Activated CD8-positive, alpha-beta T cell treated with anti-CD3 and anti-CD28 coated beads, Interleukin-2, amount 10 ng/mL, durations not matched to agents 7 days and 5 days (primary cell): ENCODE results near the gene OR2T34. TPM values are rescaled to one million over a fixed set of nuclear protein-coding genes. Genes with fewer than 3 reads are reported as not detected.
A peak's percentile ranks its signal among the peaks of the same experiment; 100 is the strongest.
"Not testable (repeated sequence)": the region's sequence is repeated elsewhere in the genome, so short reads cannot be mapped to it uniquely, and the experiment has no call there.

Source experiments
- ATAC-seq: fragments of 150-1000 bp; cut with Tn5 transposase; one replicate; pipeline ENCODE4 v1.10.0; 2021; ENCODE audit warnings: moderate library complexity
- CTCF ChIA-PET: fragments of 350-600 bp; sonication (Branson Sonifier 250); formaldehyde crosslinking; loops from one replicate; lab custom pipeline; 2021; ENCODE audit warnings: antibody characterized with exemption; lab: Charles Lee
- POLR2A ChIA-PET: fragments of 350-600 bp; sonication (Branson Sonifier 250); formaldehyde crosslinking; loops from one replicate; lab custom pipeline; 2021; ENCODE audit warnings: antibody characterized with exemption; lab: Charles Lee
- DNase-seq: peaks from one replicate; pipeline ENCODE4 v3.0.0-alpha.2; 2020
- H3K27ac Mint-ChIP-seq: one replicate; pipeline ENCODE4 v1.8.0; 2021; ENCODE audit warnings: mild to moderate bottlenecking, mixed read lengths
- H3K27me3 Mint-ChIP-seq: one replicate; pipeline ENCODE4 v1.8.0; 2021; ENCODE audit warnings: low read depth, mixed read lengths
- H3K36me3 Mint-ChIP-seq: one replicate; pipeline ENCODE4 v1.8.0; 2021; ENCODE audit warnings: low read depth, mixed read lengths
- H3K4me1 Mint-ChIP-seq: one replicate; pipeline ENCODE4 v1.8.0; 2021; ENCODE audit warnings: low read depth, mixed read lengths
- H3K4me3 Mint-ChIP-seq: one replicate; pipeline ENCODE4 v1.8.0; 2021; ENCODE audit warnings: mild to moderate bottlenecking, mixed read lengths
- H3K9me3 Mint-ChIP-seq: one replicate; pipeline ENCODE4 v1.8.0; 2022; ENCODE audit warnings: mixed read lengths; ENCODE audit not compliant: insufficient read depth
- total RNA-seq, 2 experiments: library from RNA; stranded (reverse); gene quantifications; one replicate each; pipeline ENCODE4 v1.2.3, GENCODE V29; 2021

OR2T34 gene
- not detected for total RNA-seq

GRCh38 chr1:248574657-248575056 is at the start of gene OR2T34:
OR2T34 (minus strand) TSS chr1:248574757; CDS start chr1:248574757, 0 bp downstream.
- POLR2A ChIA-PET, H3K27me3 Mint-ChIP-seq, CTCF ChIA-PET, H3K4me3 Mint-ChIP-seq, H3K36me3 Mint-ChIP-seq, H3K4me1 Mint-ChIP-seq, DNase-seq, H3K27ac Mint-ChIP-seq, ATAC-seq, H3K9me3 Mint-ChIP-seq: not testable (repeated sequence)

- ATAC-seq = no peak
- DNase-seq = no peak
- ChIA-PET POLR2A (no interaction called here), CTCF (interaction anchor here (0.9 to 4.8 kb wide), 7 partner anchors 9 to 379 kb away, joined by 3 to 34 read pairs (median 4); no protein-coding TSS in a partner anchor)
- Mint-ChIP-seq H3K36me3 (no peaks in the 10 kb centered on the region), H3K4me3 (no peak overlapping the region), H3K4me1 (no peaks in the 10 kb centered on the region), H3K27ac (no peak overlapping the region), H3K27me3 (peaks cover 3% of the 10 kb centered on the region), H3K9me3 (no peaks in the 10 kb centered on the region)
Measured at GRCh38 chr1:248622570-248623001, 48.0 kb upstream of the OR2T34 start.

GRCh38 chr1:248621770-248622169 is 47.2 kb upstream of the OR2T34 start:
- no peak overlapping the region for H3K27ac Mint-ChIP-seq
- H3K4me3 Mint-ChIP-seq = no peak overlapping the region
- no peaks in the 10 kb centered on the region for H3K4me1 Mint-ChIP-seq
- no peak for ATAC-seq
- POLR2A ChIA-PET = interaction anchor here (0.6 kb wide), 1 partner anchor 56 kb away, joined by 4 read pairs; no protein-coding TSS in a partner anchor
- H3K36me3 Mint-ChIP-seq = no peaks in the 10 kb centered on the region
- CTCF ChIA-PET = interaction anchor here (1.0 to 4.8 kb wide), 4 partner anchors 8 to 184 kb away, joined by 5 to 34 read pairs (median 7); no protein-coding TSS in a partner anchor
- peaks cover 3% of the 10 kb centered on the region for H3K27me3 Mint-ChIP-seq
- H3K9me3 Mint-ChIP-seq = no peaks in the 10 kb centered on the region
- no peak for DNase-seq

- POLR2A ChIA-PET = no interaction called here
- no peak overlapping the region for H3K27ac Mint-ChIP-seq
- DNase-seq (peak; percentile 68), ATAC-seq (no peak)
- no peaks in the 10 kb centered on the region for H3K36me3 Mint-ChIP-seq
- no peak overlapping the region for H3K4me3 Mint-ChIP-seq
- no peaks in the 10 kb centered on the region for H3K4me1 Mint-ChIP-seq
- CTCF ChIA-PET = interaction anchor here (1.2 to 1.9 kb wide), 4 partner anchors 10 to 214 kb away, joined by 3 to 10 read pairs (median 4); no protein-coding TSS in a partner anchor
- H3K27me3 Mint-ChIP-seq = peaks cover 3% of the 10 kb centered on the region
- H3K9me3 Mint-ChIP-seq = no peaks in the 10 kb centered on the region
Measured at GRCh38 chr1:248618878-248619277, 44.3 kb upstream of the OR2T34 start.

- peaks cover 3% of the 10 kb centered on the region for H3K27me3 Mint-ChIP-seq
- H3K9me3 Mint-ChIP-seq = no peaks in the 10 kb centered on the region
- H3K36me3 Mint-ChIP-seq = no peaks in the 10 kb centered on the region
- ChIA-PET CTCF (interaction anchor here (1.0 to 1.5 kb wide), 2 partner anchors 11 to 68 kb away, joined by 3 read pairs; no protein-coding TSS in a partner anchor), POLR2A (no interaction called here)
- H3K4me1 Mint-ChIP-seq = peaks cover 2% of the 10 kb centered on the region
- H3K27ac Mint-ChIP-seq = no peak overlapping the region
- H3K4me3 Mint-ChIP-seq = no peak overlapping the region
- no peak for DNase-seq
- no peak for ATAC-seq
Measured at GRCh38 chr1:248618119-248618518, 43.6 kb upstream of the OR2T34 start.

GRCh38 chr1:248613742-248614141 is 39.2 kb upstream of the OR2T34 start:
- ChIA-PET POLR2A (no interaction called here), CTCF (interaction anchor here (0.6 to 2.3 kb wide), 5 partner anchors 8 to 371 kb away, joined by 3 to 8 read pairs (median 5); no protein-coding TSS in a partner anchor)
- no peaks in the 10 kb centered on the region for H3K27me3 Mint-ChIP-seq
- H3K27ac Mint-ChIP-seq = no peak overlapping the region
- H3K36me3 Mint-ChIP-seq = no peaks in the 10 kb centered on the region
- no peaks in the 10 kb centered on the region for H3K9me3 Mint-ChIP-seq
- peaks cover 8% of the 10 kb centered on the region for H3K4me1 Mint-ChIP-seq
- DNase-seq (no peak), ATAC-seq (no peak)
- no peak overlapping the region for H3K4me3 Mint-ChIP-seq

- CTCF ChIA-PET = interaction anchor here (1.4 to 2.3 kb wide), 2 partner anchors 194 to 207 kb away, joined by 4 to 7 read pairs; no protein-coding TSS in a partner anchor
- peak; percentile 26 for DNase-seq
Measured at GRCh38 chr1:248611883-248612414, 37.4 kb upstream of the OR2T34 start.

GRCh38 chr1:248610301-248610700 is 35.7 kb upstream of the OR2T34 start:
- H3K27me3 Mint-ChIP-seq = no peaks in the 10 kb centered on the region
- DNase-seq (no peak), ATAC-seq (no peak)
- no peaks in the 10 kb centered on the region for H3K36me3 Mint-ChIP-seq
- no peaks in the 10 kb centered on the region for H3K9me3 Mint-ChIP-seq
- H3K4me3 Mint-ChIP-seq = no peak overlapping the region
- CTCF ChIA-PET = interaction anchor here (1.0 kb wide), 1 partner anchor 15 kb away, joined by 4 read pairs; no protein-coding TSS in a partner anchor
- POLR2A ChIA-PET = no interaction called here
- H3K27ac Mint-ChIP-seq = no peak overlapping the region
- H3K4me1 Mint-ChIP-seq = peaks cover 8% of the 10 kb centered on the region

More at GRCh38 chr1:248611883-248612414, 37.4 kb upstream of the OR2T34 start:
- H3K27ac Mint-ChIP-seq = no peak overlapping the region
- no peak overlapping the region for H3K4me3 Mint-ChIP-seq
- no peaks in the 10 kb centered on the region for H3K27me3 Mint-ChIP-seq
- ATAC-seq = peak; percentile 55
- peaks cover 8% of the 10 kb centered on the region for H3K4me1 Mint-ChIP-seq
- H3K36me3 Mint-ChIP-seq = no peaks in the 10 kb centered on the region
- no peaks in the 10 kb centered on the region for H3K9me3 Mint-ChIP-seq
- POLR2A ChIA-PET = no interaction called here

- ChIA-PET POLR2A (no interaction called here), CTCF (no interaction called here)
- Mint-ChIP-seq H3K36me3 (no peaks in the 10 kb centered on the region), H3K27me3 (no peaks in the 10 kb centered on the region), H3K4me3 (no peak overlapping the region), H3K9me3 (no peaks in the 10 kb centered on the region), H3K27ac (no peak overlapping the region), H3K4me1 (peaks cover 11% of the 10 kb centered on the region)
- ATAC-seq (no peak), DNase-seq (no peak)
Measured at GRCh38 chr1:248599396-248599795, 24.8 kb upstream of the OR2T34 start.

- H3K4me1 Mint-ChIP-seq = peaks cover 9% of the 10 kb centered on the region
- CTCF ChIA-PET = no interaction called here
- ATAC-seq (no peak), DNase-seq (no peak)
- no peaks in the 10 kb centered on the region for H3K36me3 Mint-ChIP-seq
- POLR2A ChIA-PET = no interaction called here
- no peak within 1 kb of the TSS for H3K27ac Mint-ChIP-seq
- no peaks in the 10 kb centered on the region for H3K9me3 Mint-ChIP-seq
- no peak within 1 kb of the TSS for H3K4me3 Mint-ChIP-seq
- no peaks in the 10 kb centered on the region for H3K27me3 Mint-ChIP-seq
Measured at GRCh38 chr1:248597589-248597988, 23.0 kb upstream of the OR2T34 start, which contains the start of gene OR2T10. OR2T10 (minus strand) TSS chr1:248597700; CDS start chr1:248593768, 3,932 bp downstream.

GRCh38 chr1:248596615-248597014 is 22.1 kb upstream of the OR2T34 start:
- ATAC-seq (no peak), DNase-seq (no peak)
- ChIA-PET POLR2A (no interaction called here), CTCF (no interaction called here)
- H3K4me1 Mint-ChIP-seq = peaks cover 9% of the 10 kb centered on the region
- no peaks in the 10 kb centered on the region for H3K36me3 Mint-ChIP-seq
- no peak overlapping the region for H3K27ac Mint-ChIP-seq
- no peak overlapping the region for H3K4me3 Mint-ChIP-seq
- no peaks in the 10 kb centered on the region for H3K9me3 Mint-ChIP-seq
- no peaks in the 10 kb centered on the region for H3K27me3 Mint-ChIP-seq

GRCh38 chr1:248593226-248593625 is 18.7 kb upstream of the OR2T34 start:
- no peak for ATAC-seq
- Mint-ChIP-seq H3K4me1 (peaks cover 9% of the 10 kb centered on the region), H3K4me3 (no peak overlapping the region)

More at GRCh38 chr1:248593226-248593625, 18.7 kb upstream of the OR2T34 start:
- CTCF ChIA-PET = no interaction called here
- no peak for DNase-seq
- Mint-ChIP-seq H3K36me3 (no peaks in the 10 kb centered on the region), H3K9me3 (no peaks in the 10 kb centered on the region), H3K27me3 (no peaks in the 10 kb centered on the region), H3K27ac (no peak overlapping the region)
- POLR2A ChIA-PET = no interaction called here
